Effector memory CD8-positive, alpha-beta T cell (primary cell): ENCODE results near the gene CCDC69.

Experiments
- ATAC-seq: fragments of 150-1000 bp; cut with Tn5 transposase; replicated peaks from 2 replicates; pipeline ENCODE4 v1.10.0; 2021; ENCODE audit warnings: mild to moderate bottlenecking, moderate library complexity
- DNase-seq, 3 experiments: peaks; one replicate each; pipeline ENCODE4 v3.0.0; 2021
- H3K27ac Mint-ChIP-seq, 2 donors: one replicate each; pipeline ENCODE4 v1.8.0; 2022; ENCODE audit warnings: mild to moderate bottlenecking in 2 of 2, mixed read lengths in 2 of 2, moderate library complexity in 2 of 2
- H3K27me3 Mint-ChIP-seq, 2 donors: one replicate each; pipeline ENCODE4 v1.8.0; 2022; ENCODE audit warnings: mixed read lengths in 2 of 2
- H3K36me3 Mint-ChIP-seq: one replicate; pipeline ENCODE4 v1.8.0; 2022; ENCODE audit warnings: mild to moderate bottlenecking, moderate library complexity, mixed read lengths; ENCODE audit not compliant: insufficient read depth
- H3K4me1 Mint-ChIP-seq, 2 donors: one replicate each; pipeline ENCODE4 v1.8.0; 2022; ENCODE audit warnings: low read depth in 2 of 2, mixed read lengths in 2 of 2
- H3K4me3 Mint-ChIP-seq, 2 donors: one replicate each; pipeline ENCODE4 v1.8.0; 2022; ENCODE audit warnings: mild to moderate bottlenecking in 2 of 2, mixed read lengths in 2 of 2, moderate library complexity in 2 of 2
- H3K9me3 Mint-ChIP-seq, 2 donors: one replicate each; pipeline ENCODE4 v1.8.0; 2022; ENCODE audit warnings: mixed read lengths in 2 of 2

Gene CCDC69

DNA sequence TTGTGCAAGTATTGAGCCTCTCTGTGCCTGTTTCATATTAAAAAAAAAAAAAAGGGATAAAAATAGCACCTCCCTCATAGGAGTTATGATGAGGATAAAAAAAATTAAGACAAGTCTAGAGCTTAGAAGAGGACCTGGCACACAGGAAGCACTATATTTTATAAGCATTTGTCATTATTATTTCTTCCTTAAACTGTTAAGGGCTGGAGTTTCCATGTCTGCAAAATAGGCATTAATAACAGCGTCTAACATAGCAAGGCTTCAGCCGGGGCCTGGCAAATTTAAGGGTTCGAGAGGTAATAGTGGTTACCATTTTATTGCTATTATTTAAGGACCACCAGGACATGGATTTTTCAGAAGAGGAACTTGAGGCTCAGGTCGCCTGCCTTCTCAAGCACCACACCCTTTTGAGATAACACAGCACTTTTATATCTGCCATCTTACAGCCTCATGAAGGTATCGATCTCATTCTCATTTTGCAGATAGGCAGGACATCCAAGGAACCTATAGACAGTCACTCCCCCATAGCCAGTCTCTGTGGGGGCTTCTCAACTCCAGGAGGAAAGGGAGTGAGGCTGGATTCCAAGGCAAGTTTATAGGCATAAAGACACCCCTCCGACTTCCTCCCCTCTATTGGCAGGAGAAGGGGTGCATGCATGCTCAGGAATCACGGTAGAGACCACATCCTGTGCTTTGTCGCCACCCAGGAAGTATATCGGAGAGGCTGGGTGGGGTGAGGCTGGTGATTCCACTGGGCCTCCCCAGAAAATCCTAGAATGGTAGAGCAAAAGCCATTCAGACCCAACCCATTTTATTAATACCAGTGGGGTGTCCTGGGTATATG is 68.7 kb downstream of the CCDC69 start:
- Mint-ChIP-seq H3K27me3 (no peaks in the 10 kb centered on the region), H3K27ac (peak overlapping the region; percentile 95), H3K36me3 (peaks cover 34% of the 10 kb centered on the region), H3K9me3 (no peaks in the 10 kb centered on the region), H3K4me3 (peak overlapping the region; percentile 95 to 96), H3K4me1 (peaks cover 71 to 75% of the 10 kb centered on the region in 2 donors)
- DNase-seq: peak; percentile 36 to 53 (median 49)
- ATAC-seq: peak; percentile 53

DNA sequence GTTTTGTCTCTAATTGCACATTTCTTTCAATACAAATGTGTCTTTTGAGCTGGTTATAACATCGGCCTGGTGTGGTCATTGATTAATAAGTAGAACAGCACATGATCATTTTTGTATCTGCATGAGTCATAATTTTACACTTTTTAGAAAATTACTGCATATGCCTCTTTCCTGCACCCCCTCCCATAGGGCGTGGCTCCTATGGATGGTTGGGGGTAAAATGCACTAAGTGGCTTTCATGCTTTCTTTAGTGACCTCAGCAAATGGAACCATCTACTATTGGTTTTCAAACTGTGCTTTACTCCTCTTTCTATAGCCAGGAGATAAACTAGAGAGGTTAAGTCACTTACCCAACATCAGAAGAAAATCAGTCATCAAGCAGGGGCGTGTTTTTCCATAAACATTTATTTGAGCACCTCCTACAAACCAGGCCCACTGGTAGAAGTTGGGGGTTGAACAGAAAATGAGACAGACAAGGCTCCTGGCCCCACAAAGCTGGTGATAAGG is 70.1 kb downstream of the CCDC69 start:
- no peak for ATAC-seq
- Mint-ChIP-seq H3K4me3 (peak overlapping the region; percentile 95 to 96), H3K9me3 (no peaks in the 10 kb centered on the region), H3K27me3 (no peaks in the 10 kb centered on the region), H3K27ac (peak overlapping the region; percentile 95), H3K36me3 (peaks cover 39% of the 10 kb centered on the region), H3K4me1 (peaks cover 79 to 85% of the 10 kb centered on the region in 2 donors)
- no peak for DNase-seq

DNA sequence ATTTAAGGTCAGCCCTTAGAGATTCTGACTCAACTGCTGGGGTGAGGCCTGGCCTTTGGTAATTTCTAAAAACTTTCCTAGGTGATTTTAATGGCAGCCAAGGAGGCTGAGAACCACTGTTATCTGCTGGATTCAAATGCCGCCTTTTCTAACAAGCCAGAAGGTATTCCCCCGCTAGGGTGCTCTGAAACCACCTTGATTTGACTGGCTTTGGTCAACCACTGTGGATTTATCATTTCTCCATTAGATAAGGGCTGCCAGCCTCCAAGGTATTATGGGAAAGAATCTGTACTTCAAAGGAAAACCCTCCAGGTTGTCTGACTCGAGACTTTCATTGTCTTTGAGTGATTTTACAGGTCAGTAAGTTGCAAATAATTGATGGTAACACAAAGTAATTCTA is 70.6 kb downstream of the CCDC69 start:
- Mint-ChIP-seq H3K4me1 (peaks cover 80 to 85% of the 10 kb centered on the region in 2 donors), H3K27me3 (no peaks in the 10 kb centered on the region)

DNA sequence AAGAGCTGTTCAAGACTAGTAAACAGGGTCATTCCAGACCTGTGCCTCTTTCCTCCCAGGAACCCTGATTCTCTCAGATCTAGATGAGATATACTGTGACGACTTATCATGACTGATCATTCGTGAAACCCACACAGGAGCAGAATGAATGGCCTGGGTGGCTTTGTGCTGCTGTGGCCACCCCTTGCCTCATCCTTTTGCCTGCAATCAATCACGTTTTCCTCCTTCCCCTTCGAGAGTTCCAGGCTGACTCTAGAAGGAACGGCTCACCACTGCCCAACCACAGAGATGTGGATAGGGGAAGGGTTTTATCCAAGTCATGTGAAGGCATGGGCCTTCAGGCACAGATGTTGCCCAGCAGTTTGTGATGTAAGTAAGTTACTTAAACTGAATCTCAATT is 72.1 kb downstream of the CCDC69 start:
- DNase-seq (no peak), ATAC-seq (no peak)
- Mint-ChIP-seq H3K27ac (peak overlapping the region; percentile 95), H3K4me1 (peaks cover 89 to 94% of the 10 kb centered on the region in 2 donors), H3K27me3 (no peaks in the 10 kb centered on the region), H3K4me3 (peak overlapping the region; percentile 83 to 96), H3K36me3 (peaks cover 49% of the 10 kb centered on the region), H3K9me3 (no peaks in the 10 kb centered on the region)

More for the DNA sequence above, 70.6 kb downstream of the CCDC69 start:
- Mint-ChIP-seq H3K9me3 (no peaks in the 10 kb centered on the region), H3K4me3 (peak overlapping the region; percentile 83 to 96), H3K36me3 (peaks cover 44% of the 10 kb centered on the region), H3K27ac (peak overlapping the region; percentile 95)
- ATAC-seq (no peak), DNase-seq (no peak)

DNA sequence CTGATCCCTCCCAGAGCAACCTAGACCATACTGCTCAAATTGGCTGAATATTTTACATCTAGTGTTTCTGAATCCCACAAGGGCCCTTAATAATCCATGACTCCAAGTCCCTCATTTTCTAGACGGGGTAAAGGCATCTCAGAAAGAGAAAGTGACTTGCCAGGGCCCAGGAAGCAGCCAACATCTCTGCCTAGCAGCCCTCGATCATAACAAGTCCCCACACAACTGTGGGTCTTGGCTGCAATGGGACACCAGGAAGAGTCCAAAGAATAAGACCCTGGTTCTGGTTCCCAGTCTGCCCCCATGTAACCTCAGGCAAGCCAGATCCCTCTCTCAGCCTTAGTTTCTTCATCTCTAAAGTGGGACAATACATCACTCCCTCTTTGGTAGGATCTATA is 72.6 kb downstream of the CCDC69 start:
- Mint-ChIP-seq H3K4me3 (peak overlapping the region; percentile 83 to 96), H3K27me3 (no peaks in the 10 kb centered on the region), H3K36me3 (peaks cover 49% of the 10 kb centered on the region), H3K27ac (peak overlapping the region; percentile 95), H3K4me1 (peaks cover 89 to 97% of the 10 kb centered on the region in 2 donors), H3K9me3 (no peaks in the 10 kb centered on the region)
- no peak for ATAC-seq
- no peak for DNase-seq

DNA sequence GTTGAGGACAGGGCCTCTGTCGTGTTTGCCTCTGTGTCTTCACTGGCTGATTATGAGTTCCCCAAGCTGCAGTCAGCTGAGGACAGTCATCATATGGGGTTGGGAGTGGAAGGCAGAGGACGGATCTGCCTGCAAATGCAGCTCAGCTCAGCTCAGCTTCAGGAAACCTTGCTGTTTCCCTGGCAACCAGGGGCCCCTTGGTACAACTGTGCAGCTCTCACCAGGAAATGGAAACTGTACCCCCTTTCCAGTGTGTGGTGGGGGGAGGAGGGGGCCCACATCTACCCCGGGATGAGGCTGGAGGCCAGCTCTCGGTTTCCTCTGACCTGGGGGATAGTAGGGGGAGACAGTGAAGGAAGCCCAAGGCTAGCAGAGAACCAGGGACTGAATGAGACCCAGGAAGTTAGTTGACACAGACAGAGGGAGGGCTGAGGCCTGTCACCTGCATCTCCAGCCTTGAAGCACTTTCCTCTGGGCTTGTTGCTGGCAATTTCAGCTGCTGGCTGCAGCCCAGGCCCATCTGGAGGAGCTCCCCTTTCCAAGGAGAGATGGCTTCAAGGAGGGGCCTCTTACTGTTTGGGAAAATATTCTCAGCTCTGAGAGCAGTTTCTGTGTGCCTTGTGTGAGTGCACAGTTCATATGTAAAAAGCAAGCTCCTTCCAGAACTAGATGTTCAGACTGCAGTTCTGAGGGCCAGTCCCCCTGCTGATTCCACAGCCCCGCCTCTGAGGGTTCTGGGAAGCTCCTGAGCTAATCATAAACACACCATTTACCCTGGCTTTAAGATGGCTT is 73.2 kb downstream of the CCDC69 start:
- H3K27me3 Mint-ChIP-seq: no peaks in the 10 kb centered on the region
- H3K27ac Mint-ChIP-seq: peak overlapping the region; percentile 95
- H3K4me1 Mint-ChIP-seq: peaks cover 89 to 97% of the 10 kb centered on the region in 2 donors
- H3K36me3 Mint-ChIP-seq: peaks cover 49% of the 10 kb centered on the region
- H3K9me3 Mint-ChIP-seq: no peaks in the 10 kb centered on the region
- ATAC-seq (peak; percentile 84), DNase-seq (peak; percentile 64 to 66 (median 65))
- peak overlapping the region; percentile 83 to 96 for H3K4me3 Mint-ChIP-seq

DNA sequence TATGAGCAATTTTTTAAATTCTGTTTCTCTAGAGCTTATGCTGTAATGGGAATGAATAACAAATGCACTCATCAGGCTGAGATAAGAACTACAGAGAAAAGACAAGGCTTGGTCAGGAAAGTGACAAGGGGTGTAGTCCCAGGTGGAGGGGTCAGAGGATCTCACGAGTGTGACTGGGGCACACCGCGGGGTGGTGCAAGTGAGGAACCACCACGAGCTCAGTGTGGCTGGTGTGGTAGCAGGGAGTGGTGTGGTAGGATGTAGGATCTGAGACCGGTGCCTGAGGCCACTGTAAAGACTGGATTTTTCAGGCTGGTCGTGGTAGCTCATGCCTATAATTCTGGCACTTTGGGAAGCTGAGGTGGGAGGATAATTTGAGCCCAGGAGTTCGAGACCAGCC is 75.3 kb downstream of the CCDC69 start:
- peak overlapping the region; percentile 95 for H3K27ac Mint-ChIP-seq
- peaks cover 89 to 96% of the 10 kb centered on the region in 2 donors for H3K4me1 Mint-ChIP-seq
- no peaks in the 10 kb centered on the region for H3K9me3 Mint-ChIP-seq
- H3K27me3 Mint-ChIP-seq: no peaks in the 10 kb centered on the region
- peaks cover 50% of the 10 kb centered on the region for H3K36me3 Mint-ChIP-seq
- DNase-seq: peak in 1 of 3 experiments; percentile 30
- peak; percentile 35 for ATAC-seq
- peak overlapping the region; percentile 83 to 96 for H3K4me3 Mint-ChIP-seq

DNA sequence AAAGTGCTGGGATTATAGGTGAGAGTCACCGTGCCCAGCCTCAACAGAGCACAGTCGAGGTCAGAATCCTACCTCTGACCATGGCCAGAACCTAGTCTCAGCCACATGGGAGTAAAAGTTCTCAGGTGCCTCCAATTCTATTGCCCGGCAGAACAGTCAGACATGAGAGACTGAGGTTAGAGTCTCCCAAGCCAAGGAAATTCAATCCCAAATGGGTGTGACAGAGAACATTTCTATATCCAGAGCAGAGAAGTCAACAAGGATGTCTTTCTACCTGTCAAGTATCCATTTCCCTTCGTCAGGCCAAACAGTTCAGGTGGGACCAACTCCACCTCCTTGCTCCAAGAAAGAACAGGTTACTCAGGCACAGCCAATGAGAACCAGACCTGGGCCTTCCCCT is 76.9 kb downstream of the CCDC69 start:
- no peaks in the 10 kb centered on the region for H3K27me3 Mint-ChIP-seq
- peaks cover 89 to 96% of the 10 kb centered on the region in 2 donors for H3K4me1 Mint-ChIP-seq
- H3K4me3 Mint-ChIP-seq: peak overlapping the region; percentile 83 to 96

DNA sequence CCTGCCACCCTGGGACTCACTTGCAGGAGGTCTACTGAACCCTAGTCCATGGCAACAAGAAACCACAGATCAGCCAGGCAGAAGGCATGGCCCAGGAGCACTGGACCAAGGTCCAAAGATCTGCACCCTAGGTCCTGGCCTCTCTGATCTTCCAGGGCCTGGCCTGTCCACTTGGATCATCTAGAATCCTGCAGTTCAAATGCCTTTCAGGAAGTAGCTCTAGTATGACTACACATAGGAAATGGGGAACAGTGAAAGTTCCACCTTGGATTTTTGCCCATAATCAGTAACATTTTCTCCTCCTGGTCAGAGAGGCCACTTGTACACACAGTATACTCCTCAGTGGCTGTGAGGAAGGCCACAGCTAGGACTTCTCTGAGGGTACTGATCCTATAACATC is 77.8 kb downstream of the CCDC69 start:
- Mint-ChIP-seq H3K4me1 (peaks cover 89 to 96% of the 10 kb centered on the region in 2 donors), H3K27ac (peak overlapping the region; percentile 95 to 96), H3K36me3 (peaks cover 56% of the 10 kb centered on the region), H3K4me3 (peak overlapping the region; percentile 66 to 83), H3K9me3 (no peaks in the 10 kb centered on the region), H3K27me3 (no peaks in the 10 kb centered on the region)
- ATAC-seq: no peak
- DNase-seq: no peak

More for the DNA sequence above, 76.9 kb downstream of the CCDC69 start:
- Mint-ChIP-seq H3K36me3 (peaks cover 55% of the 10 kb centered on the region), H3K27ac (peak overlapping the region; percentile 95), H3K9me3 (no peaks in the 10 kb centered on the region)
- ATAC-seq (no peak), DNase-seq (no peak)

DNA sequence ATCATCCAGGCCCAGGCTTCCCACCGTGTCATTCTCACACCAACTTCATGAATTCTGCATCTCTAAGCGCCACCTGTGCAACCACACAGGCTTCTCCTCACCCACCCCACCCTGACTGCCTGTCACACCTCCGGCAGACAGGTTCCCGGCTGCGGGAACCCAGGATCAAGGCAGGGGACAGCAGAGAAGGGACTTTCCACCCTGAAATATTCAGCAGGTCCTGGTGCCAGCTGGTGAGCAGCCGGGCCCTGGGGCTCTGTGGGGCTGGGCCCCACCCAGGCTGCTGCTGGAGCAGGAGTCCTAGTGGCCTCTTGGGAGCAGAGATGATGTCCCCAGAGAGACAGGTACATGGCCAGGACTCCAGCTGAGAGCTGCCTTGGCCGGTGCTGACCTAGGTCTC is 79.0 kb downstream of the CCDC69 start:
- Mint-ChIP-seq H3K4me3 (peak overlapping the region; percentile 66 to 83), H3K36me3 (peaks cover 57% of the 10 kb centered on the region)
- ATAC-seq: no peak

DNA sequence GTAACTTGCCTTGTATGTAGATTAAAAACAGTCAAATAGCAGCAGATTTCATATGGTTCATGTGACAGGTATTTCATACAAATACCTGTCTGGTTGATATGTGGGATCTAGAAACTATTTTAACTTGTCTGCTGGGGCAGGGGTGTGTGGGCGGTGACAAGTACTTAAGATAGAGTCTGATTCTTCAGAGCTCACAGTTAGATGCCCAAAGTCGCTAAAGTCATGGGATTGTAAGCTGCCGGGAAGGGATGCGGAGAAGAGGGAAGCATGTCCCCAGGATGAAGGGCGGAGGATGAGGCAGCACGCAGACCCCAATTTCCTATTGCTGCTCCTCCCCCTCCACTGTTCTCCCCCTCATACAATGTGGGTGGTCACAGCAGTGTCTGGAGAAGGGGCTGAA is 79.6 kb downstream of the CCDC69 start:
- no peak for DNase-seq
- peaks cover 89 to 90% of the 10 kb centered on the region in 2 donors for H3K4me1 Mint-ChIP-seq
- H3K36me3 Mint-ChIP-seq: peaks cover 61% of the 10 kb centered on the region
- H3K4me3 Mint-ChIP-seq: peak overlapping the region; percentile 66 to 83
- no peaks in the 10 kb centered on the region for H3K9me3 Mint-ChIP-seq
- peak overlapping the region; percentile 90 to 96 for H3K27ac Mint-ChIP-seq
- no peaks in the 10 kb centered on the region for H3K27me3 Mint-ChIP-seq
- no peak for ATAC-seq

More for the DNA sequence above, 79.0 kb downstream of the CCDC69 start:
- Mint-ChIP-seq H3K27me3 (no peaks in the 10 kb centered on the region), H3K4me1 (peaks cover 88 to 90% of the 10 kb centered on the region in 2 donors), H3K27ac (peak overlapping the region; percentile 90 to 96), H3K9me3 (no peaks in the 10 kb centered on the region)
- DNase-seq: no peak

DNA sequence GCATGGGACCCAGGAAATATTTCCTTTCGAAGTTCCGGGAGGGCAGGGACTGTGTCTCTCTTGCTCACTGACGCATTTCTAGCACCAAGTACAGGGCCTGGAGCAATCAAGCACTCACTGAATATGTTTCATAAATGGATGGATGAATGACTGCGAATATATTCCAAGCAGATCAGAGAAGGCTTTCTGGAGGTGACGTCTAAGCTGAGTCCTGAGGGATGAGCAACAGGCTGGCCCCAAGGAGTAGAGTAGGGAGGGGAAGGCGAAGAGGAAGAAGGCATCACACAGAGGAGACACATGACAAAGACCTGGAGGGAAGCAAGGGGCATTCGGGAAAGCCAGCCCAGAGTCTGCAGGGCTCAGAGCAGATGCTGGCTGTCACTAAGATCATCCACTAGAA is 80.2 kb downstream of the CCDC69 start:
- H3K4me1 Mint-ChIP-seq: peaks cover 90% of the 10 kb centered on the region in 2 donors
- H3K36me3 Mint-ChIP-seq: peaks cover 61% of the 10 kb centered on the region
- H3K27me3 Mint-ChIP-seq: no peaks in the 10 kb centered on the region
- ATAC-seq: no peak
- no peaks in the 10 kb centered on the region for H3K9me3 Mint-ChIP-seq
- peak overlapping the region; percentile 90 to 96 for H3K27ac Mint-ChIP-seq
- peak overlapping the region; percentile 66 to 84 for H3K4me3 Mint-ChIP-seq
- DNase-seq: no peak

DNA sequence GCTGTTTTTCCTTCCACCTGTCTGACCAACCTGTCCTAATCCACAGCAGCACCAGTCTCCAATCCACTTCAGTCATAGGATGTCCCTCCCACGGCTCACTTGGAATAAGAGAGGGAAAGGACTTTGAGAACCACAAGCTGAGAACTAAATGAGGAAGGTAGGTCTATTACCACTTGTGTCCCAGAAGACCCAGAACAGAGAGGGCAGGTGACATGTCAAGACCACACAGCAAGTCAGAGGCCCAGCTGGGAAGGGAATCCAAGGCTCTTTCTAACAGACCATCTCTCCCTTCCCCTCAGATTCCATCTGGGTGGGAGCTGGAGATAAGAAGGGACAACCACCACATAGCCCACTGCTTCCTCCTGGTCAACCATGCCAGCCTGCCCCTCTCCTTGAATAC is 81.0 kb downstream of the CCDC69 start:
- H3K27ac Mint-ChIP-seq: peak overlapping the region; percentile 90 to 96
- H3K36me3 Mint-ChIP-seq: peaks cover 64% of the 10 kb centered on the region
- ATAC-seq (no peak), DNase-seq (no peak)
- no peaks in the 10 kb centered on the region for H3K27me3 Mint-ChIP-seq
- H3K4me3 Mint-ChIP-seq: peak overlapping the region; percentile 66 to 84
- no peaks in the 10 kb centered on the region for H3K9me3 Mint-ChIP-seq
- peaks cover 90% of the 10 kb centered on the region in 2 donors for H3K4me1 Mint-ChIP-seq
